Pericardium fibroblast (primary cell): Measurements from ENCODE around the gene PSMD9. TPM values are rescaled to one million over a fixed set of nuclear protein-coding genes. Genes with fewer than 3 reads are reported as not detected.

ENCODE experiments used
- total RNA-seq: library from RNA; depleted of rRNA; stranded (reverse); fragments of >200 nt; gene quantifications from 2 replicates; pipeline ENCODE4 v1.2.3, GENCODE V29; 2015

The PSMD9 gene
- 29.9 and 59.6 TPM in 2 replicates for total RNA-seq

GRCh38 chr12:121888478-121889273 lies at the start of gene PSMD9:
PSMD9 (plus strand) TSS chr12:121888790; CDS start chr12:121888857, 67 bp downstream.

GRCh38 chr12:121858662-121859572 lies 29.7 kb upstream of the PSMD9 start, which contains the start of gene HPD:
HPD (minus strand) TSS chr12:121858859; CDS start chr12:121858823, 36 bp downstream.

DNA sequence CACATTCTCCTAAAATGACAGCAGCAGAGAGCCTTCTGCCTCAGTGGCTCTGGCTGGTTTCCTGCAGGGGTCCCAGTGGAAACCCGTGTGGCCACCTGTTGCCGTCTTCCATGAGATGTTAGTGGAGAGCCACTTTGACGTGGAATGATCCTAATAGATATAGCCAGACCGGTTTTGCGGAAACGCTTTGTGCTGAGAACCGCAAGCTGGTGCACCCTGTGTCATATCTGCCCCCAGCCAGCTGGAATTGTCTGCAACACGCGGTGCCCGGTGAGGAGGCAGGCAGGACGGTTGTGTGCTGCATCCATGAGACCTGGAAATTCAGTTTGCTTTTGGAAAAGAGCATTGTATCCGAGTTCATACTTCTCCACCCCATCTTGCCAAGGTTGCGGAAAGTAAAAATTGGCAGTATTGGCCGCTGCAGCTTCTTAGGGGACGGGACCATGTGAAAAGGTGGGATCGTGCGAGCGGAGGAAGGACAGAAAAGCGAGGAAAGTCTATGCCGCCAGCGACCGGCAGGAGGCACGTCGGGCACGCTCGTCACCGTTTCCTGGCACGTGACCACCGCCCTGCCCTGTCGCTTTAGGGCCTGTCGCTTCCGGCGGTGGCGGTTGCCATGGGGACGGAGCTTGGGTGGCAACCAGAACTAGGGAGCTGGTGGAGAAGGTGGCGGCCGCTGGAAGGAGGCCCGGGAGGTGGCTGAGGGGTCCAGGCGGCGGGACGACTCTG lies 29.5 kb downstream of the PSMD9 start, which contains the start of gene CFAP251:
Gene CFAP251, plus strand, starts transcription at position 643 of the 729 bp plus-strand sequence. CDS start 2,714 bp downstream, outside the sequence.

Other genes with a start within 250 kb of the PSMD9 start
- 0.26 and 2.8 TPM in 2 replicates for gene MORN3, start 219.1 kb upstream of the PSMD9 start, total RNA-seq
- 4.9 and 6.5 TPM in 2 replicates for gene TMEM120B, start 176.0 kb upstream of the PSMD9 start, total RNA-seq
- gene RHOF, start 95.1 kb upstream of the PSMD9 start, total RNA-seq, result 3.5 and 20.1 TPM in 2 replicates
- 4.7 and 7.6 TPM in 2 replicates for gene SETD1B, start 84.8 kb upstream of the PSMD9 start, total RNA-seq
- 4.9 and 8.8 TPM in 2 replicates for gene HPD, start 29.9 kb upstream of the PSMD9 start, total RNA-seq
- 0.09 and 4.3 TPM in 2 replicates for gene CFAP251, start 29.8 kb downstream of the PSMD9 start, total RNA-seq
- 2.0 and 6.9 TPM in 2 replicates for gene BCL7A, start 133.1 kb downstream of the PSMD9 start, total RNA-seq
- 14.2 and 18.0 TPM in 2 replicates for gene MLXIP, start 190.0 kb downstream of the PSMD9 start, total RNA-seq